Duodenal mucosa (tissue), 2 donors: ENCODE data around the gene TLR5.

Experiments
- H3K27ac ChIP-seq: one replicate; pipeline ENCODE4 v1.7.0; 2013; ENCODE audit warnings: low read depth, low read length
- H3K27me3 ChIP-seq, 2 donors: one replicate each; pipeline ENCODE4 v1.7.0; 2013; ENCODE audit warnings: low read length in 2 of 2, control low read depth in 1 of 2; ENCODE audit not compliant: insufficient read depth in 2 of 2, control insufficient read depth in 1 of 2
- H3K36me3 ChIP-seq, 2 donors: one replicate each; pipeline ENCODE4 v1.7.0; 2013; ENCODE audit warnings: low read length in 2 of 2, control low read depth in 1 of 2; ENCODE audit not compliant: insufficient read depth in 2 of 2, control insufficient read depth in 1 of 2
- H3K4me1 ChIP-seq, 2 donors: one replicate each; pipeline ENCODE4 v1.7.0; 2013; ENCODE audit warnings: low read length in 2 of 2, control low read depth in 1 of 2; ENCODE audit not compliant: insufficient read depth in 2 of 2, control insufficient read depth in 1 of 2
- H3K4me3 ChIP-seq, 2 donors: one replicate each; pipeline ENCODE4 v1.7.0; 2013; ENCODE audit warnings: low read length in 2 of 2, low read depth in 1 of 2
- H3K9ac ChIP-seq, 2 donors: one replicate each; pipeline ENCODE4 v1.7.0; 2013; ENCODE audit warnings: low read length in 2 of 2, low read depth in 1 of 2
- H3K9me3 ChIP-seq, 2 donors: one replicate each; pipeline ENCODE4 v1.7.0; 2013; ENCODE audit warnings: low read length in 2 of 2, control low read depth in 1 of 2; ENCODE audit not compliant: control insufficient read depth in 1 of 2

Gene TLR5

GRCh38 chr1:223118418-223118817 is 24.6 kb downstream of the TLR5 start:
- Histone ChIP-seq H3K27ac (no peak overlapping the region), H3K9ac (no peak overlapping the region), H3K9me3 (no peaks in the 10 kb centered on the region), H3K27me3 (no peaks in the 10 kb centered on the region), H3K4me1 (peaks cover 0 to 4% of the 10 kb centered on the region in 2 donors), H3K36me3 (no peaks in the 10 kb centered on the region), H3K4me3 (no peak overlapping the region)

- H3K9ac ChIP-seq, result no peak overlapping the region
- H3K27me3 ChIP-seq, result no peaks in the 10 kb centered on the region
- H3K4me1 ChIP-seq, result no peaks in the 10 kb centered on the region
- H3K9me3 ChIP-seq, result no peaks in the 10 kb centered on the region
- H3K27ac ChIP-seq, result no peak overlapping the region
- no peak overlapping the region for H3K4me3 ChIP-seq
- no peaks in the 10 kb centered on the region for H3K36me3 ChIP-seq
These were observed 26.1 kb downstream of the TLR5 start for GRCh38 chr1:223116950-223117349.

GRCh38 chr1:223114871-223115270 is 28.2 kb downstream of the TLR5 start:
- H3K9ac ChIP-seq, result no peak overlapping the region
- H3K36me3 ChIP-seq, result no peaks in the 10 kb centered on the region
- no peaks in the 10 kb centered on the region for H3K27me3 ChIP-seq
- H3K4me3 ChIP-seq, result no peak overlapping the region
- peaks cover 4 to 14% of the 10 kb centered on the region in 2 donors for H3K4me1 ChIP-seq
- H3K27ac ChIP-seq, result no peak overlapping the region
- H3K9me3 ChIP-seq, result no peaks in the 10 kb centered on the region

- Histone ChIP-seq H3K27ac (no peak overlapping the region), H3K27me3 (no peaks in the 10 kb centered on the region)
These were observed 32.1 kb downstream of the TLR5 start for GRCh38 chr1:223110952-223111351.

GRCh38 chr1:223109581-223110026 is 33.4 kb downstream of the TLR5 start:
- no peaks in the 10 kb centered on the region for H3K27me3 ChIP-seq
- H3K9ac ChIP-seq, result no peak overlapping the region
- H3K27ac ChIP-seq, result peak overlapping the region; percentile 53
- H3K9me3 ChIP-seq, result no peaks in the 10 kb centered on the region
- no peaks in the 10 kb centered on the region for H3K36me3 ChIP-seq
- peaks cover 8 to 25% of the 10 kb centered on the region in 2 donors for H3K4me1 ChIP-seq
- H3K4me3 ChIP-seq, result no peak overlapping the region

More at GRCh38 chr1:223110952-223111351, 32.1 kb downstream of the TLR5 start:
- no peaks in the 10 kb centered on the region for H3K9me3 ChIP-seq
- peaks cover 8 to 25% of the 10 kb centered on the region in 2 donors for H3K4me1 ChIP-seq
- H3K4me3 ChIP-seq, result no peak overlapping the region
- no peaks in the 10 kb centered on the region for H3K36me3 ChIP-seq
- H3K9ac ChIP-seq, result no peak overlapping the region

GRCh38 chr1:223106856-223107255 is 36.2 kb downstream of the TLR5 start:
- no peak overlapping the region for H3K4me3 ChIP-seq
- H3K9ac ChIP-seq, result no peak overlapping the region
- H3K9me3 ChIP-seq, result no peaks in the 10 kb centered on the region
- H3K36me3 ChIP-seq, result no peaks in the 10 kb centered on the region
- no peak overlapping the region for H3K27ac ChIP-seq
- H3K4me1 ChIP-seq, result peaks cover 8 to 25% of the 10 kb centered on the region in 2 donors
- H3K27me3 ChIP-seq, result no peaks in the 10 kb centered on the region

GRCh38 chr1:223105568-223105967 is 37.5 kb downstream of the TLR5 start:
- H3K27me3 ChIP-seq, result no peaks in the 10 kb centered on the region
- H3K9me3 ChIP-seq, result no peaks in the 10 kb centered on the region
- no peak overlapping the region for H3K27ac ChIP-seq
- no peak overlapping the region for H3K4me3 ChIP-seq
- peaks cover 7 to 18% of the 10 kb centered on the region in 2 donors for H3K4me1 ChIP-seq
- no peak overlapping the region for H3K9ac ChIP-seq
- H3K36me3 ChIP-seq, result no peaks in the 10 kb centered on the region

- H3K27me3 ChIP-seq, result no peaks in the 10 kb centered on the region
- no peaks in the 10 kb centered on the region for H3K4me1 ChIP-seq
- no peak overlapping the region for H3K9ac ChIP-seq
- no peak overlapping the region for H3K27ac ChIP-seq
- no peaks in the 10 kb centered on the region for H3K36me3 ChIP-seq
- no peak overlapping the region for H3K4me3 ChIP-seq
- peaks cover 0 to 3% of the 10 kb centered on the region in 2 donors for H3K9me3 ChIP-seq
These were observed 40.1 kb downstream of the TLR5 start for GRCh38 chr1:223102797-223103533.

- Histone ChIP-seq H3K4me1 (peaks cover 0 to 3% of the 10 kb centered on the region in 2 donors), H3K27me3 (no peaks in the 10 kb centered on the region), H3K4me3 (no peak overlapping the region), H3K9ac (no peak overlapping the region), H3K27ac (no peak overlapping the region), H3K36me3 (no peaks in the 10 kb centered on the region), H3K9me3 (peaks cover 0 to 3% of the 10 kb centered on the region in 2 donors)
These were observed 45.3 kb downstream of the TLR5 start for GRCh38 chr1:223097713-223098112.

GRCh38 chr1:223095870-223096269 is 47.2 kb downstream of the TLR5 start:
- peaks cover 0 to 3% of the 10 kb centered on the region in 2 donors for H3K9me3 ChIP-seq
- H3K36me3 ChIP-seq, result no peaks in the 10 kb centered on the region
- no peak overlapping the region for H3K27ac ChIP-seq
- no peak overlapping the region for H3K9ac ChIP-seq
- H3K4me1 ChIP-seq, result peaks cover 0 to 3% of the 10 kb centered on the region in 2 donors
- H3K27me3 ChIP-seq, result no peaks in the 10 kb centered on the region
- no peak overlapping the region for H3K4me3 ChIP-seq
